GM12875 (cell line): ENCODE results near the gene TXNDC5.

Source experiments
- H3K4me3 ChIP-seq: one replicate; pipeline ENCODE4 v1.5.1; 2011; ENCODE audit warnings: low read depth, low read length, control low read depth
- CTCF ChIP-seq: IDR thresholded peaks from 2 replicates; pipeline ENCODE4 v1.5.1; 2011; ENCODE audit warnings: low read depth, mild to moderate bottlenecking, control low read depth, inconsistent platforms, low read length, moderate library complexity, borderline replicate concordance; ENCODE audit not compliant: insufficient read depth

The TXNDC5 gene

GRCh38 chr6:7880718-7881107, 29.9 kb downstream of the TXNDC5 start:
- no peak for TF ChIP-seq CTCF
- no peak overlapping the region for H3K4me3 ChIP-seq

- H3K4me3 ChIP-seq: no peak overlapping the region
- TF ChIP-seq CTCF: no peak
Measured at GRCh38 chr6:7879980-7880717, 30.4 kb downstream of the TXNDC5 start.

GRCh38 chr6:7879579-7879978, 31.0 kb downstream of the TXNDC5 start:
- H3K4me3 ChIP-seq: no peak overlapping the region
- TF ChIP-seq CTCF: no peak

- H3K4me3 ChIP-seq: no peak overlapping the region
- TF ChIP-seq CTCF: no peak
Measured at GRCh38 chr6:7879043-7879442, 31.5 kb downstream of the TXNDC5 start.

- no peak overlapping the region for H3K4me3 ChIP-seq
- TF ChIP-seq CTCF: no peak
Measured at GRCh38 chr6:7878401-7878964, 32.1 kb downstream of the TXNDC5 start.

- TF ChIP-seq CTCF: no peak
- no peak overlapping the region for H3K4me3 ChIP-seq
Measured at GRCh38 chr6:7868926-7869325, 41.7 kb downstream of the TXNDC5 start.

GRCh38 chr6:7866526-7866925, 44.1 kb downstream of the TXNDC5 start:
- no peak overlapping the region for H3K4me3 ChIP-seq
- no peak for TF ChIP-seq CTCF
